GM12865 (cell line): ENCODE results near the gene ABCA7.

Experiments
- DNase-seq: peaks from one replicate; pipeline ENCODE4 v3.0.0; 2010; ENCODE audit warnings: low read depth
- H3K4me3 ChIP-seq: 2 replicates; pipeline ENCODE4 v1.5.1; 2011; ENCODE audit warnings: mild to moderate bottlenecking, low read depth, low read length, control low read depth
- CTCF ChIP-seq: IDR thresholded peaks from 2 replicates; pipeline ENCODE4 v1.5.1; 2011; ENCODE audit warnings: low read length, control low read depth, low read depth, inconsistent platforms; ENCODE audit not compliant: insufficient read depth; ENCODE audit errors: missing control alignments

Gene ABCA7

GRCh38 chr19:993361-993830, 46.5 kb upstream of the ABCA7 start:
- DNase-seq: no peak
- no peak overlapping the region for H3K4me3 ChIP-seq
- TF ChIP-seq CTCF: no peak

- no peak for TF ChIP-seq CTCF
- H3K4me3 ChIP-seq: no peak overlapping the region
- no peak for DNase-seq
These were observed 46.0 kb upstream of the ABCA7 start for GRCh38 chr19:993831-994393.

- H3K4me3 ChIP-seq: no peak overlapping the region
- no peak for DNase-seq
- no peak for TF ChIP-seq CTCF
These were observed 45.4 kb upstream of the ABCA7 start for GRCh38 chr19:994516-994915.

- TF ChIP-seq CTCF: no peak
- DNase-seq: no peak
- no peak overlapping the region for H3K4me3 ChIP-seq
These were observed 44.7 kb upstream of the ABCA7 start for GRCh38 chr19:995051-995827.

GRCh38 chr19:996051-996838, 43.7 kb upstream of the ABCA7 start:
- H3K4me3 ChIP-seq: no peak overlapping the region
- no peak for TF ChIP-seq CTCF

GRCh38 chr19:998064-998463, 41.8 kb upstream of the ABCA7 start:
- DNase-seq: no peak
- no peak for TF ChIP-seq CTCF
- H3K4me3 ChIP-seq: no peak overlapping the region

More at GRCh38 chr19:996051-996838, 43.7 kb upstream of the ABCA7 start:
- DNase-seq: peak; percentile 82
